ENCODE data around the gene TSPAN12.

TSPAN12 gene

GRCh38 chr7:120741371-120742042 lies 116.4 kb downstream of the TSPAN12 start:
- DNase-seq = no peak

GRCh38 chr7:120740348-120740747 lies 117.6 kb downstream of the TSPAN12 start:
- no peak for DNase-seq

- no peak for DNase-seq
These were observed 119.1 kb downstream of the TSPAN12 start for GRCh38 chr7:120738816-120739215.
